Thyroid gland (tissue), 4 donors: ENCODE results near the gene EIF4G1.

Source experiments
- CTCF ChIP-seq, 6 experiments: fragments of 200-600 bp in 3 of 6; fragments of 450-650 bp in 3 of 6; sonication (generic) in 3 of 6; IDR thresholded peaks; one replicate each; pipeline ENCODE4 v1.5.1; 2016 to 2019; ENCODE audit warnings: antibody characterized with exemption in 6 of 6, mild to moderate bottlenecking in 2 of 6, inconsistent platforms in 1 of 6, moderate library complexity in 1 of 6
- POLR2A ChIP-seq, 2 donors: fragments of 450-650 bp; IDR thresholded peaks; one replicate each; pipeline ENCODE4 v1.6.1; 2017; ENCODE audit warnings: antibody characterized with exemption in 2 of 2, mild to moderate bottlenecking in 2 of 2, moderate library complexity in 1 of 2

- TF ChIP-seq CTCF (IDR thresholded peaks at IDR 0.05) (no peak), POLR2A (IDR thresholded peaks at IDR 0.05) (no peak)
Observed at GRCh38 chr3:184383033-184383740, 68.8 kb downstream of the EIF4G1 start.
